Keratinocyte (primary cell): ENCODE results near the gene SLN.

Source experiments
- EZH2 ChIP-seq: IDR thresholded peaks from one replicate; pipeline ENCODE4 v1.6.1; 2012; ENCODE audit warnings: inconsistent platforms, mild to moderate bottlenecking, low read length, moderate library complexity
- TF ChIP-seq, protein P1 (sequence below), 3 experiments: IDR thresholded peaks in 1 of 3; conservative IDR thresholded peaks in 1 of 3; optimal IDR thresholded peaks in 1 of 3; 2 replicates in 2 of 3; 3 replicates in 1 of 3; pipeline versions ENCODE3 to v1.5.1; 2011; ENCODE audit warnings: low read length in 3 of 3, mild to moderate bottlenecking in 3 of 3, moderate library complexity in 2 of 3, control low read depth in 1 of 3, inconsistent platforms in 1 of 3; ENCODE audit not compliant: insufficient read depth in 2 of 3; ENCODE audit errors: extremely low read depth in 1 of 3

DNA sequence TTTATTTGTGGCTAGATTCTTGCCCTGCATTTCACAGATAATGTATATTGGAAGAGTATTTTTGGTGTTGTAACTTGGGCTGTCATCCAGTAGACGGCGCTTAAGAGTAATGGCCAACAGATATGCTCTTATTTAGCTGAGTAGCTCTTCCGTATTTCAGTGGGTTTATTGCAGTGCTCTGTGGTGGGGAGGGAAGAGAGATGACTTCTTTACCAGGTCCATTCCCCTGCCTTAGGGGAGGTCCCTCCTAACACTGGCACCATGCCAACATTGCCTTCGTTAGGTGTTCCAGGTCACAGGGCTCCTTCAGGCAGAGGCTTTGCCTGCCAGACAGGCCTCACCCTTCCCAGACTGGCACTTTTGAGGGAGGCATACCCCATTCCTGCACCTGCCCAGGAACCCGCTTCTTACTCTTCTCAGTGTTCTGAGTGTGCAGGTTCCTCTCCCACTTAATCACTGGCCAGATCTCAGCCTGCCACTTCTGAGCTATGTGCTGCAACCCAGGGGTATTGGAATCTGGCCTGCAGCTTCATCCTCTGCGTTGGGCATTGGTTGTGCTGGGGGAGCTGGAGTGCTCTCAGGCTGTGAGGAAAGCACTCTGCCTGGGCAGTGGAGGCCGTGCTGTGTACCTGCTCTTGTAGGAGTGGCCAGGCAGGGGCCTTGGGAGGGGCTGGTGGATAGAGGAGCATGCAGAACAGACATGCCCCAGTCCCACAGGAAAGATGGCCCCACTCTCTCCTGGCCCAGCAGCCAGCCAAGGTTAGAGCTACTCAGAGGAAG is 29.4 kb upstream of the SLN start:
- TF ChIP-seq, protein P1, sequence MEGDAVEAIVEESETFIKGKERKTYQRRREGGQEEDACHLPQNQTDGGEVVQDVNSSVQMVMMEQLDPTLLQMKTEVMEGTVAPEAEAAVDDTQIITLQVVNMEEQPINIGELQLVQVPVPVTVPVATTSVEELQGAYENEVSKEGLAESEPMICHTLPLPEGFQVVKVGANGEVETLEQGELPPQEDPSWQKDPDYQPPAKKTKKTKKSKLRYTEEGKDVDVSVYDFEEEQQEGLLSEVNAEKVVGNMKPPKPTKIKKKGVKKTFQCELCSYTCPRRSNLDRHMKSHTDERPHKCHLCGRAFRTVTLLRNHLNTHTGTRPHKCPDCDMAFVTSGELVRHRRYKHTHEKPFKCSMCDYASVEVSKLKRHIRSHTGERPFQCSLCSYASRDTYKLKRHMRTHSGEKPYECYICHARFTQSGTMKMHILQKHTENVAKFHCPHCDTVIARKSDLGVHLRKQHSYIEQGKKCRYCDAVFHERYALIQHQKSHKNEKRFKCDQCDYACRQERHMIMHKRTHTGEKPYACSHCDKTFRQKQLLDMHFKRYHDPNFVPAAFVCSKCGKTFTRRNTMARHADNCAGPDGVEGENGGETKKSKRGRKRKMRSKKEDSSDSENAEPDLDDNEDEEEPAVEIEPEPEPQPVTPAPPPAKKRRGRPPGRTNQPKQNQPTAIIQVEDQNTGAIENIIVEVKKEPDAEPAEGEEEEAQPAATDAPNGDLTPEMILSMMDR (optimal IDR thresholded peaks at IDR 0.05 in 1 of 3, IDR thresholded peaks at IDR 0.05 in 1 of 3, conservative IDR thresholded peaks at IDR 0.05 in 1 of 3; ENCODE audit: extremely low read depth in 1 of 3, insufficient read depth in 2 of 3, low read length in 3 of 3), result peak; percentile 53 to 79 (median 75)
- TF ChIP-seq EZH2, result no peak
